ENCODE measurements around the gene SDK1. TPM values are rescaled to one million over a fixed set of nuclear protein-coding genes. Genes with fewer than 3 reads are reported as not detected.

The SDK1 gene
- total RNA-seq, 4 donors from 2014 or later: 2.5 to 12.9 (median 6.1) TPM

DNA sequence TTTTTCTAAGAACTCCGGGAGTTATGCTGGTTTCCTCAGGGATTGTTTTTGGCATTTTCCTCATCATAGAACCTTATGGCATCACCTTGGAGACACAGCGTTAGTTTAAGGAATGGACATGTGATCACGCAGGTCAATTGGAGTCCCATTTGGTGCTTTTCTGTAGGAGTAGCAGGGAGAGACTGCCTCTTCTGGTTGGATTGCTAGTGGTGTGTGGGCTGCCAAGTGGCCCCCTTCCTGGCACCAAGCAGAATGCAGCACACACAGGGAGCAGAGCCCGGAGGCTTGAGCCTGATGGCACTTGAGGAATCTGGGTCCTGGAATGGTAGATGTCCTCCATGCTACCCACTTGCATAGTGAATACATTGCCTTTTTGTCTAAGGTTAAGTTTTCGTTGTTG lies 57.9 kb downstream of the SDK1 start:
- TF ChIP-seq POLR2A (IDR thresholded peaks at IDR 0.05) (no peak), EP300 (IDR thresholded peaks at IDR 0.05) (no peak), POLR2AphosphoS5 (IDR thresholded peaks at IDR 0.05) (no peak)
- TF ChIP-seq, protein P1, sequence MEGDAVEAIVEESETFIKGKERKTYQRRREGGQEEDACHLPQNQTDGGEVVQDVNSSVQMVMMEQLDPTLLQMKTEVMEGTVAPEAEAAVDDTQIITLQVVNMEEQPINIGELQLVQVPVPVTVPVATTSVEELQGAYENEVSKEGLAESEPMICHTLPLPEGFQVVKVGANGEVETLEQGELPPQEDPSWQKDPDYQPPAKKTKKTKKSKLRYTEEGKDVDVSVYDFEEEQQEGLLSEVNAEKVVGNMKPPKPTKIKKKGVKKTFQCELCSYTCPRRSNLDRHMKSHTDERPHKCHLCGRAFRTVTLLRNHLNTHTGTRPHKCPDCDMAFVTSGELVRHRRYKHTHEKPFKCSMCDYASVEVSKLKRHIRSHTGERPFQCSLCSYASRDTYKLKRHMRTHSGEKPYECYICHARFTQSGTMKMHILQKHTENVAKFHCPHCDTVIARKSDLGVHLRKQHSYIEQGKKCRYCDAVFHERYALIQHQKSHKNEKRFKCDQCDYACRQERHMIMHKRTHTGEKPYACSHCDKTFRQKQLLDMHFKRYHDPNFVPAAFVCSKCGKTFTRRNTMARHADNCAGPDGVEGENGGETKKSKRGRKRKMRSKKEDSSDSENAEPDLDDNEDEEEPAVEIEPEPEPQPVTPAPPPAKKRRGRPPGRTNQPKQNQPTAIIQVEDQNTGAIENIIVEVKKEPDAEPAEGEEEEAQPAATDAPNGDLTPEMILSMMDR (IDR thresholded peaks at IDR 0.05): no peak
- Histone ChIP-seq H3K27me3 (no peaks in the 10 kb centered on the region), H3K27ac (no peak overlapping the region), H3K36me3 (no peaks in the 10 kb centered on the region), H3K9me3 (no peaks in the 10 kb centered on the region), H3K4me3 (no peak overlapping the region), H3K4me1 (no peaks in the 10 kb centered on the region)
- no peak for DNase-seq (ENCODE audit: low spot score in 2 of 2)
- 84% methylated on average over 5 of the region's 5 CpGs for WGBS

DNA sequence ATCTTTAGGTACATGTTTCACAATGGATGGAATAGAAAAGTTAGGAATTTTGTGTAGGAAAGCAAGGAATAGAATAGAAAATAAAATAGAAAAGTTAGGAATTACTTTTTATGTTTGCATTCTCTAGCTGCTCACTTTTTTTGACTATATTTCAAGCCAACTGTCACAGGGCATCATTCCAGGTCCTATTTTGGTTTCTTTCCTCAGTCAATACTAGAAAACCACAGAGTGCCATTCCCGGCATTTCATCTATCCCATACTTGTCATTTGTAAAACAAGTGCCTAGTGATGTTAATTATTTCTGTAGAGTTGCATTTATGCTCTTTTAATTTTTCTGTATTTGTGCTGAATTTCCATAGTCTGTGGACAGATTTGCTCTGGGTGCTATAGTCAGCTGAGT lies 66.2 kb downstream of the SDK1 start:
- 71% methylated on average over 1 of the region's 1 CpG for WGBS
- no peaks in the 10 kb centered on the region for H3K9me3 ChIP-seq
- DNase-seq (ENCODE audit: low spot score in 2 of 2): no peak
- peaks cover 4% of the 10 kb centered on the region for H3K27me3 ChIP-seq
- no peak overlapping the region for H3K4me3 ChIP-seq
- no peaks in the 10 kb centered on the region for H3K36me3 ChIP-seq
- TF ChIP-seq POLR2A (IDR thresholded peaks at IDR 0.05) (no peak), EP300 (IDR thresholded peaks at IDR 0.05) (no peak), POLR2AphosphoS5 (IDR thresholded peaks at IDR 0.05) (no peak)
- TF ChIP-seq, protein P1 (IDR thresholded peaks at IDR 0.05): no peak
- no peaks in the 10 kb centered on the region for H3K4me1 ChIP-seq
- H3K27ac ChIP-seq: no peak overlapping the region

DNA sequence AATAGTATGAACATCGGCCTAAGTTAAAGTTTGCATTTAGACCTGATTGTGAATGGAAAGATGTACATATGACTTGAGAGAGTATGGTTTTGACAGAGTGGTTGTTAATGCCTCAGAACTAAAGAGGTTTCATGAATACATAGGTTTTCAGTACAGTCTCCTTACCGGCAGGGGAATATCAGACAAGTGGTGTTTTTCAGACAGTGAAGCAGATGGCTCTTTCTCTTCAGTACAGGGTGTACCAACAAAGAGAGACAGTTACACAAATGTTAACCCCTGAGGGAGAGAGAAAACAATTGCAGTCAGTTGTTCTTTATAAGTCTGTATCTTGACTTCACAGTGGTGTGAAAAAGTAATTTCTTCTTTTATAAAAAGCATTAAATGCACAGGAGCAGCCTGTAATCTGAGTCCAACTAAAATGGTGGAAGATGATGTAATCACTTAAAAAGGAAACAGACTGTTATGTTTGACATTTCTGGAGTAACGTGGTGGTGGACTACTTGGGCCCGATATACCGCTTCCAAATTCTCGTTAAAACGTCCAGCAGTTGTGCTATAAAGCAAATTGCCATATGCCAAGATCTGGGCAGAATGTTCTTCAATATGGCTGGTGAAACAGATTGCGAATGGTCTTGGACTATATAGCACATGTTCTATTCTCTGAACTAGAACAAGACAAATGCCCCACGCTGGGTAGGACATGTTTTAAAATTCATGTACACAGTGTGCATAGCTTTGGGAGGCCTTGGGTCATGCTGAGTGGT lies 69.2 kb downstream of the SDK1 start:
- no peak overlapping the region for H3K27ac ChIP-seq
- TF ChIP-seq POLR2AphosphoS5 (IDR thresholded peaks at IDR 0.05): no peak
- TF ChIP-seq, protein P1 (IDR thresholded peaks at IDR 0.05): no peak
- TF ChIP-seq POLR2A (IDR thresholded peaks at IDR 0.05): no peak
- TF ChIP-seq EP300 (IDR thresholded peaks at IDR 0.05): no peak
- WGBS: 86% methylated on average over 9 of the region's 9 CpGs
- no peak for DNase-seq (ENCODE audit: low spot score in 2 of 2)
- no peaks in the 10 kb centered on the region for H3K9me3 ChIP-seq
- H3K27me3 ChIP-seq: peaks cover 4% of the 10 kb centered on the region
- H3K36me3 ChIP-seq: no peaks in the 10 kb centered on the region
- H3K4me1 ChIP-seq: no peaks in the 10 kb centered on the region
- no peak overlapping the region for H3K4me3 ChIP-seq

DNA sequence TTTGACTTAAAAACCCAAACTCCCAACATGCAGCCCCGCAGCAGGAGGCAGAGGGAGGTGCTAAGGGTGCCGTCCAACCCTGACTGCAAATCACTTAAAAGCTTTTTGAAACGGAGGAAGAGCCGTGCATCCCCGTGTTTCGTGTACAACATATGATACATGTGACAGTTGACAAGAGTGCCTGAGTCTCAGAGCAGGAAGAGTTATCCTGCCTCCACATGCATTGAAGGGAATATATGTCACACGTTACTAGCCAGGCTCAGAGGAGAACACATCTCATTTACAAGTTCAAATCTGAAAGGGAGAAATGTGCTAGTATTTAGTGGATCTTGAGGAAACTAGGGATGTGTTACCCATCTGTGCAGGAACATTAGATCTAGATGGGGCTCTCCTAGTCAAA lies 69.9 kb downstream of the SDK1 start:
- TF ChIP-seq EP300 (IDR thresholded peaks at IDR 0.05): no peak
- TF ChIP-seq, protein P1 (IDR thresholded peaks at IDR 0.05): no peak
- no peak for TF ChIP-seq POLR2AphosphoS5 (IDR thresholded peaks at IDR 0.05)
- WGBS: 89% methylated on average over 7 of the region's 7 CpGs
- Histone ChIP-seq H3K4me3 (no peak overlapping the region), H3K4me1 (no peaks in the 10 kb centered on the region), H3K27me3 (peaks cover 4% of the 10 kb centered on the region), H3K36me3 (no peaks in the 10 kb centered on the region), H3K9me3 (no peaks in the 10 kb centered on the region), H3K27ac (no peak overlapping the region)
- no peak for DNase-seq (ENCODE audit: low spot score in 2 of 2)

DNA sequence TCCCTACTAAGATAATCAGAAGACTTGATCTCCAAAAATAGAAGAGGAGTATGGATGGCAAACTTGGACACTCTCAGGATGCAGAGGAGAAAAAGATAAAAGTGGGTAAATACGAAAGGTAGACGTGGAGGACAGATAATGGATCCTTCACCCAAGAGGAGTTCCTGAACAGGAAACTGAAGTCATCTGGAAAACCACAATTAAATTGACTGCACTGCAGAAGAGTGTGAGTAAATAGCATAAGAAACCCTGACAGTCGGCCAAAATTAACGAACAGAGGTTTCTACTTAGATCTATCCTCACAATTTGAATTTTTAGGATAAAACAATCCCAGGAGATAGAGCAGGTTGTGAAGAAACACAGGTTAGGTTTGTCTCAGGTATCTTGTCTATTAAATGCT lies 70.5 kb downstream of the SDK1 start:
- no peak for DNase-seq (ENCODE audit: low spot score in 2 of 2)
- 57% methylated on average over 4 of the region's 4 CpGs for WGBS
- TF ChIP-seq POLR2A (IDR thresholded peaks at IDR 0.05) (no peak), POLR2AphosphoS5 (IDR thresholded peaks at IDR 0.05) (no peak), EP300 (IDR thresholded peaks at IDR 0.05) (no peak)
- TF ChIP-seq, protein P1 (IDR thresholded peaks at IDR 0.05): no peak

More for the DNA sequence above, 70.5 kb downstream of the SDK1 start:
- Histone ChIP-seq H3K27ac (no peak overlapping the region), H3K27me3 (peaks cover 4% of the 10 kb centered on the region), H3K4me1 (no peaks in the 10 kb centered on the region), H3K36me3 (no peaks in the 10 kb centered on the region), H3K4me3 (no peak overlapping the region), H3K9me3 (no peaks in the 10 kb centered on the region)
